ENCODE data around the gene AP1S1. TPM values are rescaled to one million over a fixed set of nuclear protein-coding genes. Genes with fewer than 3 reads are reported as not detected.
"Not testable (repeated sequence)": the region's sequence is repeated elsewhere in the genome, so short reads cannot be mapped to it uniquely, and the experiment has no call there.

The AP1S1 gene
- total and polyA plus RNA-seq, 3 experiments from 2014 or later = 4.4 to 43.6 (median 42.6) TPM

DNA sequence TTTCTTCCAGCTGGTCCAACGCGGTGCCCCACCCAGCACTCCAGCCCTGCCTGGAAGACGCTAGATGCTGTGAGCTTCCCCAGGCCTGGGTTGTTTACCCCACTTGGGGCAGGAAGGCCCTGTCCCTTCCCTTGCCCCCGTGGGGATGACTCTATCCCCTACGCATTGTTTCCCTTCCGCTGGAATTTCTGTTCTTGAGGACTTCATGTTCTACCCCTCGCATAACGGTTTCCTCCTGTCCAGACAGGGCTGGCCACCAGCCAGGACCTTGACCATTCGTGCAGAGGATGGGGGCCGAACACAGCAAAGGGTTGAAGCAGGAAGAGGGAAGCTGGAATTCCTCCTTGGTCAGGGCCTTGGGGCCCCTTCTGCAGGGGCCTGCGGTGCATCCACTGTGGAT, 42.0 kb upstream of the AP1S1 start:
- no peak overlapping the region for H3K27ac ChIP-seq (ENCODE audit: low read depth, low read length)
- no peaks in the 10 kb centered on the region for H3K4me1 Mint-ChIP-seq
- H3K36me3 ChIP-seq (ENCODE audit: insufficient read depth, low read length) = no peaks in the 10 kb centered on the region
- no peak for DNase-seq
- POLR2A ChIA-PET = no interaction called here
- H3K27ac Mint-ChIP-seq = no peak overlapping the region
- no peaks in the 10 kb centered on the region for H3K9me3 ChIP-seq (ENCODE audit: low read length)
- no peak overlapping the region for H3K4me3 Mint-ChIP-seq
- no peaks in the 10 kb centered on the region for H3K27me3 ChIP-seq (ENCODE audit: insufficient read depth, low read length, poor library complexity, severe bottlenecking)
- CTCF ChIA-PET = interaction anchor here (2.9 kb wide), 1 partner anchor 32 kb away, joined by 8 read pairs; no protein-coding TSS in a partner anchor
- H3K36me3 Mint-ChIP-seq = no peaks in the 10 kb centered on the region
- H3K9me3 Mint-ChIP-seq = no peaks in the 10 kb centered on the region
- H3K4me1 ChIP-seq (ENCODE audit: insufficient read depth, low read length) = no peaks in the 10 kb centered on the region
- H3K4me3 ChIP-seq (ENCODE audit: low read length) = no peak overlapping the region
- H3K27me3 Mint-ChIP-seq = peaks cover 11 to 23% of the 10 kb centered on the region in 2 donors

DNA sequence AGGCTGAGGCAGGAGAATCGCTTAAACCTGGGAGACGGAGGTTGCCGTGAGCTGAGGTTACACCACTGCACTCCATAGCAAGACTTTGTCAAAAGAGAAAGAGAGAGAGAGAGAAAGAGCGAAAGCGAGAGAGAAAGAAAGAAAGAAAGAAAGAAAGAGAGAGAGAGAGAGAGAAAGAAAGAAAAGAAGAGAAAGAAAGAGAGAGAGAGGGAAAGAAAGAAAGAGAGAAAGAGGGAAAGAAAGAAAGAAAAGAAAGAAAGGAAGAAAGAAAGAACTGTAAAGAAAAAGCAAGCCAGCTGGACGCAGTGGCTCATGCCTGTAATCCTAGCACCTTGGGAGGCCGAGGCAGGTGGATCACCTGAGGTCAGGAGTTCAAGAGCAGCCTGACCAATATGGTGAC, 41.1 kb upstream of the AP1S1 start:
- H3K36me3 ChIP-seq (ENCODE audit: insufficient read depth, low read length); H3K27me3 ChIP-seq (ENCODE audit: insufficient read depth, low read length, poor library complexity, severe bottlenecking); POLR2A ChIA-PET; H3K4me1 ChIP-seq (ENCODE audit: insufficient read depth, low read length); H3K4me1 Mint-ChIP-seq; H3K4me3 Mint-ChIP-seq; H3K9me3 ChIP-seq (ENCODE audit: low read length); DNase-seq; H3K27ac ChIP-seq (ENCODE audit: low read depth, low read length); H3K4me3 ChIP-seq (ENCODE audit: low read length); H3K9me3 Mint-ChIP-seq; H3K36me3 Mint-ChIP-seq: not testable (repeated sequence)
- Mint-ChIP-seq H3K27me3 (peaks cover 7 to 22% of the 10 kb centered on the region in 2 donors), H3K27ac (peak overlapping the region in 1 of 8 donors; percentile 9)
- CTCF ChIA-PET = interaction anchor here (2.9 kb wide), 1 partner anchor 31 kb away, joined by 8 read pairs; no protein-coding TSS in a partner anchor

DNA sequence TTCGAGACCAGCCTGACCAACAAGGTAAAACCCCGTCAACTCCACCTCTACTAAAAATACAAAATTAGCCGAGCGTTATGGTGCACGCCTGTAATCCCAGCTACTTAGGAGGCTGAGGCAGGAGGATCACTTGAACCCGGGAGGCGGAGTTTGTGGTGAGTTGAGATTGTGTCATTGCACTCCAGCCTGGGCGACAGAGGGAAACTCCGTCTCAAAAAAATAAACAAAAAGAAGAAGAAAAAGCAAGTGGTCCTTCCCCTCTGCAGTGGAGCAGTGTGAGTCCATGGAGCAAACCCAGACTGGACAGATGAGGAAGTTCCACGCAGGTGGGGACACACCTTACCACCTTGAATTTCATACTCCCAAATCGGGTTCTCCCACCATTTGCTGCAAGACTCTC, 40.4 kb upstream of the AP1S1 start:
- Histone ChIP-seq H3K27me3 (ENCODE audit: insufficient read depth, low read length, poor library complexity, severe bottlenecking) (no peaks in the 10 kb centered on the region), H3K36me3 (ENCODE audit: insufficient read depth, low read length) (no peaks in the 10 kb centered on the region), H3K27ac (ENCODE audit: low read depth, low read length) (no peak overlapping the region), H3K9me3 (ENCODE audit: low read length) (no peaks in the 10 kb centered on the region), H3K4me1 (ENCODE audit: insufficient read depth, low read length) (no peaks in the 10 kb centered on the region), H3K4me3 (ENCODE audit: low read length) (no peak overlapping the region)
- H3K9me3 Mint-ChIP-seq = peaks cover 0 to 2% (median 0%) of the 10 kb centered on the region in 5 donors
- CTCF ChIA-PET = interaction anchor here (2.9 kb wide), 1 partner anchor 30 kb away, joined by 8 read pairs; no protein-coding TSS in a partner anchor
- H3K27me3 Mint-ChIP-seq = peaks cover 10 to 22% of the 10 kb centered on the region in 2 donors
- POLR2A ChIA-PET = no interaction called here
- H3K4me1 Mint-ChIP-seq = no peaks in the 10 kb centered on the region
- no peak overlapping the region for H3K27ac Mint-ChIP-seq
- H3K4me3 Mint-ChIP-seq = no peak overlapping the region
- no peak for DNase-seq
- no peaks in the 10 kb centered on the region for H3K36me3 Mint-ChIP-seq

- CTCF ChIA-PET = interaction anchor here (2.9 kb wide), 1 partner anchor 29 kb away, joined by 8 read pairs; no protein-coding TSS in a partner anchor
- H3K27me3 Mint-ChIP-seq = peaks cover 12 to 23% of the 10 kb centered on the region in 2 donors
- Histone ChIP-seq H3K27ac (ENCODE audit: low read depth, low read length) (no peak overlapping the region), H3K27me3 (ENCODE audit: insufficient read depth, low read length, poor library complexity, severe bottlenecking) (no peaks in the 10 kb centered on the region), H3K36me3 (ENCODE audit: insufficient read depth, low read length) (no peaks in the 10 kb centered on the region), H3K9me3 (ENCODE audit: low read length) (no peaks in the 10 kb centered on the region), H3K4me3 (ENCODE audit: low read length) (no peak overlapping the region), H3K4me1 (ENCODE audit: insufficient read depth, low read length) (no peaks in the 10 kb centered on the region)
- POLR2A ChIA-PET = no interaction called here
- no peak overlapping the region for H3K4me3 Mint-ChIP-seq
- H3K9me3 Mint-ChIP-seq = peaks cover 0 to 2% (median 0%) of the 10 kb centered on the region in 5 donors
- DNase-seq = no peak
- H3K27ac Mint-ChIP-seq = no peak overlapping the region
- no peaks in the 10 kb centered on the region for H3K4me1 Mint-ChIP-seq
- no peaks in the 10 kb centered on the region for H3K36me3 Mint-ChIP-seq
Measured at GRCh38 chr7:101114492-101114891, 39.8 kb upstream of the AP1S1 start.

- DNase-seq = no peak
- ChIA-PET POLR2A (no interaction called here), CTCF (no interaction called here)
- no peak overlapping the region for H3K4me3 Mint-ChIP-seq
- H3K27me3 Mint-ChIP-seq = peaks cover 14 to 30% of the 10 kb centered on the region in 2 donors
- H3K4me1 ChIP-seq (ENCODE audit: insufficient read depth, low read length) = no peaks in the 10 kb centered on the region
- H3K27me3 ChIP-seq (ENCODE audit: insufficient read depth, low read length, poor library complexity, severe bottlenecking) = no peaks in the 10 kb centered on the region
- H3K36me3 Mint-ChIP-seq = no peaks in the 10 kb centered on the region
- peaks cover 0 to 2% (median 0%) of the 10 kb centered on the region in 5 donors for H3K9me3 Mint-ChIP-seq
- no peak overlapping the region for H3K27ac ChIP-seq (ENCODE audit: low read depth, low read length)
- no peak overlapping the region for H3K27ac Mint-ChIP-seq
- no peaks in the 10 kb centered on the region for H3K4me1 Mint-ChIP-seq
- H3K9me3 ChIP-seq (ENCODE audit: low read length) = no peaks in the 10 kb centered on the region
- no peaks in the 10 kb centered on the region for H3K36me3 ChIP-seq (ENCODE audit: insufficient read depth, low read length)
- H3K4me3 ChIP-seq (ENCODE audit: low read length) = no peak overlapping the region
Measured at GRCh38 chr7:101115215-101115614, 39.1 kb upstream of the AP1S1 start.

DNA sequence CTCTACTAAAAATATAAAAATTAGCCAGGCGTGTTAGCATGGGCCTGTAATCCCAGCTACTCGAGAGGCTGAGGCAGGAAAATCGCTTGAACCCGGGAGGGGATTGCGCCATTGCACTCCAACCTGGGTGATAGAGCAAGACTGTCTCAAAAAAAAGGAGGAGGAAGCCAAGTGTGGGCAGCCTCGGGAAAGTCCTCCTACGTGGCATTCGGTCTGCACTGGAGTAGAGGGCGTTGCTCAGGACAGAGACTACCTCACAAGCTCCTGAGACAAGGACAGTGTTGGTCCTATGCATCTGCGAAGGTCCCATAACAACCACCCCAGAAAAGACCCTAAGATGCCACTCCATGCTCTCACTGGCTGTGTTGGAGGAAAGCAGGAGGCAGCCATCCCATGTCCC, 37.4 kb upstream of the AP1S1 start:
- no peak overlapping the region for H3K4me3 Mint-ChIP-seq
- Histone ChIP-seq H3K36me3 (ENCODE audit: insufficient read depth, low read length) (no peaks in the 10 kb centered on the region), H3K9me3 (ENCODE audit: low read length) (no peaks in the 10 kb centered on the region), H3K4me1 (ENCODE audit: insufficient read depth, low read length) (no peaks in the 10 kb centered on the region), H3K27ac (ENCODE audit: low read depth, low read length) (no peak overlapping the region), H3K27me3 (ENCODE audit: insufficient read depth, low read length, poor library complexity, severe bottlenecking) (no peaks in the 10 kb centered on the region), H3K4me3 (ENCODE audit: low read length) (no peak overlapping the region)
- DNase-seq = no peak
- H3K27me3 Mint-ChIP-seq = peaks cover 26 to 38% of the 10 kb centered on the region in 2 donors
- H3K36me3 Mint-ChIP-seq = no peaks in the 10 kb centered on the region
- no peak overlapping the region for H3K27ac Mint-ChIP-seq
- peaks cover 0 to 2% (median 0%) of the 10 kb centered on the region in 5 donors for H3K9me3 Mint-ChIP-seq
- ChIA-PET POLR2A (no interaction called here), CTCF (no interaction called here)
- H3K4me1 Mint-ChIP-seq = peaks cover 0 to under 1% (median 0%) of the 10 kb centered on the region in 3 donors

DNA sequence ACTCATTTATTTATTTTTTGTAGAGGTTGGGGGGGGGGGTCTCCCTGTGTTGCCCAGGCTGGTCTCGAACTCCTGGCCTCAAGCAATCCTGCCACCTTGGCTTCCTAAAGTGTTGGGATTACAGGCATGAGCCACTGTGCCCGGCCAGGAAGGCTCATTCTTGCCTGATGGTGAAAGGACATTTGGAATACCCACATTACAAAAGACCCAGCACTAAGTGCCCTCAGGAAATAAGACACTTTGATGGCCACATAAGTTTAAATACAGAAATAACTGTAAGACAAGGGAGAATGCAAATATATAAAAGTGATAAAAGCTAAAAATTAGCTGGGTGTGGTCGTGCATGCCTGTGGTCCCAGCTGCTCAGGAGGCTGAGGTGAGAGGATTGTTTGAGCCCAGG, 35.4 kb upstream of the AP1S1 start:
- no peaks in the 10 kb centered on the region for H3K27me3 ChIP-seq (ENCODE audit: insufficient read depth, low read length, poor library complexity, severe bottlenecking)
- H3K9me3 Mint-ChIP-seq = peaks cover 0 to 2% (median 0%) of the 10 kb centered on the region in 5 donors
- H3K36me3 ChIP-seq (ENCODE audit: insufficient read depth, low read length) = no peaks in the 10 kb centered on the region
- no peak for DNase-seq
- ChIA-PET POLR2A (interaction anchor here (0.6 to 0.7 kb wide), 3 partner anchors 47 to 1047 kb away, joined by 3 to 11 read pairs (median 7); partner anchors contain the start of gene VGF), CTCF (interaction anchor here (1.4 kb wide), 1 partner anchor 25 kb away, joined by 4 read pairs; no protein-coding TSS in a partner anchor)
- no peak overlapping the region for H3K27ac Mint-ChIP-seq
- no peak overlapping the region for H3K4me3 Mint-ChIP-seq
- H3K9me3 ChIP-seq (ENCODE audit: low read length) = no peaks in the 10 kb centered on the region
- no peaks in the 10 kb centered on the region for H3K4me1 ChIP-seq (ENCODE audit: insufficient read depth, low read length)
- H3K36me3 Mint-ChIP-seq = no peaks in the 10 kb centered on the region
- H3K4me1 Mint-ChIP-seq = peaks cover 0 to 6% (median 0%) of the 10 kb centered on the region in 3 donors
- H3K27me3 Mint-ChIP-seq = peaks cover 40 to 57% of the 10 kb centered on the region in 2 donors
- no peak overlapping the region for H3K4me3 ChIP-seq (ENCODE audit: low read length)
- no peak overlapping the region for H3K27ac ChIP-seq (ENCODE audit: low read depth, low read length)

- Mint-ChIP-seq H3K36me3 (no peaks in the 10 kb centered on the region), H3K4me1 (peaks cover 5 to 12% (median 6%) of the 10 kb centered on the region in 3 donors), H3K9me3 (peaks cover 0 to 2% (median 0%) of the 10 kb centered on the region in 5 donors), H3K27me3 (peaks cover 44 to 62% of the 10 kb centered on the region in 2 donors), H3K27ac (no peak overlapping the region), H3K4me3 (no peak overlapping the region)
- no peak for DNase-seq
- Histone ChIP-seq H3K4me1 (ENCODE audit: insufficient read depth, low read length) (peaks cover 6% of the 10 kb centered on the region), H3K9me3 (ENCODE audit: low read length) (no peaks in the 10 kb centered on the region), H3K27ac (ENCODE audit: low read depth, low read length) (no peak overlapping the region), H3K4me3 (ENCODE audit: low read length) (no peak overlapping the region), H3K27me3 (ENCODE audit: insufficient read depth, low read length, poor library complexity, severe bottlenecking) (no peaks in the 10 kb centered on the region), H3K36me3 (ENCODE audit: insufficient read depth, low read length) (no peaks in the 10 kb centered on the region)
- ChIA-PET POLR2A (no interaction called here), CTCF (no interaction called here)
Measured at GRCh38 chr7:101119876-101120275, 34.4 kb upstream of the AP1S1 start.
